Measurements from ENCODE around the gene B3GNT3. TPM values are rescaled to one million over a fixed set of nuclear protein-coding genes. Genes with fewer than 3 reads are reported as not detected.

B3GNT3 gene
- total RNA-seq, 2 donors from 2014 or later = 152 to 240 TPM

Other genes with a start within 250 kb of the B3GNT3 start
- 10 to 100 TPM; 48.3 to 53.3 TPM for gene COLGALT1, start 239.5 kb upstream of the B3GNT3 start, total RNA-seq
- gene UNC13A, start 106.8 kb upstream of the B3GNT3 start, total RNA-seq = under 1 TPM; 0.24 to 0.28 TPM
- gene MAP1S, start 75.7 kb upstream of the B3GNT3 start, total RNA-seq = 10 to 100 TPM; 39.9 to 43.5 TPM
- gene FCHO1, start 43.7 kb upstream of the B3GNT3 start, total RNA-seq = 1 to 10 TPM; 3.0 to 3.1 TPM
- gene INSL3, start 26.4 kb downstream of the B3GNT3 start, total RNA-seq = not detected
- 1 to 10 TPM; 2.7 to 3.7 TPM for gene JAK3, start 52.8 kb downstream of the B3GNT3 start, total RNA-seq
- 1,000 to 10,000 TPM; 1,406 to 1,485 TPM for gene RPL18A, start 64.8 kb downstream of the B3GNT3 start, total RNA-seq
- gene SLC5A5, start 76.8 kb downstream of the B3GNT3 start, total RNA-seq = not detected
- 10 to 100 TPM; 39.5 to 51.5 TPM for gene CCDC124, start 137.9 kb downstream of the B3GNT3 start, total RNA-seq
- gene KCNN1, start 172.0 kb downstream of the B3GNT3 start, total RNA-seq = under 1 TPM in 1 of 2 donors, not detected in 1; 0.14 TPM
- gene ARRDC2, start 213.0 kb downstream of the B3GNT3 start, total RNA-seq = 10 to 100 TPM; 21.0 to 27.7 TPM